ENCODE results near the gene CLDN25. TPM values are rescaled to one million over a fixed set of nuclear protein-coding genes. Genes with fewer than 3 reads are reported as not detected.

CLDN25 gene
- total RNA-seq (2014; rRNA removed; shearing (Covaris generic)): not detected in 2 replicates

GRCh38 chr11:113779496-113779895 lies at the start of gene CLDN25:
Gene CLDN25 (plus strand): TSS chr11:113779796. CDS start chr11:113779796, 0 bp downstream.

GRCh38 chr11:113773416-113774173 lies 6.0 kb upstream of the CLDN25 start, which contains the start of gene ZW10:
Gene ZW10 (minus strand): TSS chr11:113773692. CDS start chr11:113773666, 26 bp downstream.

Small RNA genes within 50 kb of the gene (small RNA-seq; reads per million reads assigned to genes)
- not detected for gene LRRC37A13P
- gene RPS29P19: not detected

Other genes starting within 250 kb of the CLDN25 start
- 37.3 and 47.6 TPM in 2 replicates for gene TMPRSS5, start 73.5 kb upstream of the CLDN25 start, total RNA-seq (2014; rRNA removed; shearing (Covaris generic))
- gene ZW10, start 6.1 kb upstream of the CLDN25 start, total RNA-seq (2014; rRNA removed; shearing (Covaris generic)): 18.8 and 21.1 TPM in 2 replicates
- 17.1 and 20.5 TPM in 2 replicates for gene USP28, start 95.8 kb downstream of the CLDN25 start, total RNA-seq (2014; rRNA removed; shearing (Covaris generic))
- not detected in 2 replicates for gene HTR3B, start 125.0 kb downstream of the CLDN25 start, total RNA-seq (2014; rRNA removed; shearing (Covaris generic))
- gene HTR3A, start 195.3 kb downstream of the CLDN25 start, total RNA-seq (2014; rRNA removed; shearing (Covaris generic)): not detected in 2 replicates

Measured in A375 (cell line).